Thoracic aorta (tissue), 2 donors: Measurements from ENCODE around the gene MSI2. TPM values are rescaled to one million over a fixed set of nuclear protein-coding genes. Genes with fewer than 3 reads are reported as not detected.

ENCODE experiments used
- ATAC-seq: fragments of 150-250 bp; one replicate; pipeline ENCODE4 v1.8.0; 2017; ENCODE audit warnings: low read depth; ENCODE audit not compliant: insufficient number of reproducible peaks, low FRiP score
- DNase-seq: peaks from one replicate; pipeline ENCODE4 v3.0.0-alpha.2; 2020; ENCODE audit warnings: low spot score
- H3K27ac ChIP-seq, 2 donors: fragments of 200-600 bp; sonication (generic); 1 replicate in 1 of 2; 2 replicates in 1 of 2; pipeline ENCODE4 v1.5.1; 2016; ENCODE audit warnings: mild to moderate bottlenecking in 2 of 2, moderate library complexity in 2 of 2
- H3K27me3 ChIP-seq: fragments of 200-600 bp; sonication (generic); replicated peaks from 2 replicates; pipeline ENCODE4 v1.6.0; 2016; ENCODE audit warnings: mild to moderate bottlenecking; ENCODE audit not compliant: insufficient read depth
- H3K36me3 ChIP-seq: fragments of 200-600 bp; sonication (generic); one replicate; pipeline ENCODE4 v1.5.1; 2016
- H3K4me1 ChIP-seq, 2 donors: fragments of 200-600 bp; sonication (generic); 1 replicate in 1 of 2; 2 replicates in 1 of 2; pipeline versions ENCODE4 v1.5.1 to v1.6.0; 2016; ENCODE audit warnings: low read depth in 2 of 2, mild to moderate bottlenecking in 1 of 2; ENCODE audit not compliant: control insufficient read depth in 1 of 2
- H3K4me3 ChIP-seq: fragments of 200-600 bp; sonication (generic); 2 replicates; pipeline ENCODE4 v1.5.1; 2016; ENCODE audit warnings: mild to moderate bottlenecking
- H3K9me3 ChIP-seq: fragments of 200-600 bp; sonication (generic); 2 replicates; pipeline ENCODE4 v1.5.1; 2016
- total RNA-seq, 2 donors: library from RNA; depleted of rRNA; stranded (reverse); fragments of >200 nt; gene quantifications; one replicate each; pipeline versions ENCODE4 v1.1.0 to v1.2.3, GENCODE V29; 2016
- TF ChIP-seq, protein P1 (sequence below): fragments of 200-600 bp; sonication (generic); IDR thresholded peaks from one replicate; pipeline ENCODE4 v1.5.1; 2019; ENCODE audit warnings: antibody characterized with exemption

The MSI2 gene
- total RNA-seq, 2 donors from 2014 or later = 32.1 to 46.2 TPM

DNA sequence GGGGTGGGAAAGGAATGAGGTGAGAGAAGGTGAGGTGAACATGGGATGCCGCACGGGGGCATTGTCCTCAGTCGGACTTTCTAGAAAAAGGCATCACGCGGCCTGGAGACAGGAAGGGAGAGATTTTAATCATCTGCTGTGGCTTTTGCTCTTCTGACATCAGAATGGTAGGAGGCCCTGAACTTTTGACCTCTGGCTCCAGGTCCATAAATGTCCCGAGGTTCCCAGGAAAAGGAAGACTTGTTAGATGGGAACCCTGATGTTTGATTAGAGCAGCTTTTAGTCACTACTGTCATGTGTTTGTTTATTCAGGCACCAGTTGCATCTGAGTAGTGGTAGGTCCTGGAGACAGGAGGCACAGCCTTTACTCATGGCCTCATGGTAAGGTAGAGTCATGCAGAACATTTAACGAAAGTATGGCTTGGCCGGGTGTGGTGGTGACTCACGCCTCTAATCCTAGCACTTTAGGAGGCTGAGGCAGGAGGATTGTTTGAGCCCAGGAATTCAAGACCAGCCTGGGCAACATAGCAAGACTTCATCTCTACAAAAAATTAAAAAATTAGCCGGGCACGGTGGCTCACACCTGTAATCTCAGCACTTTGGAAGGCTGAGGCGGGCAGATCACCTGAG lies 203.1 kb downstream of the MSI2 start:
- Histone ChIP-seq H3K27me3 (no peaks in the 10 kb centered on the region), H3K36me3 (no peaks in the 10 kb centered on the region), H3K4me3 (no peak overlapping the region), H3K27ac (no peak overlapping the region), H3K9me3 (no peaks in the 10 kb centered on the region), H3K4me1 (peaks cover 0 to 18% of the 10 kb centered on the region in 2 donors)
- DNase-seq (no peak), ATAC-seq (no peak)
- TF ChIP-seq, protein P1, sequence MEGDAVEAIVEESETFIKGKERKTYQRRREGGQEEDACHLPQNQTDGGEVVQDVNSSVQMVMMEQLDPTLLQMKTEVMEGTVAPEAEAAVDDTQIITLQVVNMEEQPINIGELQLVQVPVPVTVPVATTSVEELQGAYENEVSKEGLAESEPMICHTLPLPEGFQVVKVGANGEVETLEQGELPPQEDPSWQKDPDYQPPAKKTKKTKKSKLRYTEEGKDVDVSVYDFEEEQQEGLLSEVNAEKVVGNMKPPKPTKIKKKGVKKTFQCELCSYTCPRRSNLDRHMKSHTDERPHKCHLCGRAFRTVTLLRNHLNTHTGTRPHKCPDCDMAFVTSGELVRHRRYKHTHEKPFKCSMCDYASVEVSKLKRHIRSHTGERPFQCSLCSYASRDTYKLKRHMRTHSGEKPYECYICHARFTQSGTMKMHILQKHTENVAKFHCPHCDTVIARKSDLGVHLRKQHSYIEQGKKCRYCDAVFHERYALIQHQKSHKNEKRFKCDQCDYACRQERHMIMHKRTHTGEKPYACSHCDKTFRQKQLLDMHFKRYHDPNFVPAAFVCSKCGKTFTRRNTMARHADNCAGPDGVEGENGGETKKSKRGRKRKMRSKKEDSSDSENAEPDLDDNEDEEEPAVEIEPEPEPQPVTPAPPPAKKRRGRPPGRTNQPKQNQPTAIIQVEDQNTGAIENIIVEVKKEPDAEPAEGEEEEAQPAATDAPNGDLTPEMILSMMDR = no peak

DNA sequence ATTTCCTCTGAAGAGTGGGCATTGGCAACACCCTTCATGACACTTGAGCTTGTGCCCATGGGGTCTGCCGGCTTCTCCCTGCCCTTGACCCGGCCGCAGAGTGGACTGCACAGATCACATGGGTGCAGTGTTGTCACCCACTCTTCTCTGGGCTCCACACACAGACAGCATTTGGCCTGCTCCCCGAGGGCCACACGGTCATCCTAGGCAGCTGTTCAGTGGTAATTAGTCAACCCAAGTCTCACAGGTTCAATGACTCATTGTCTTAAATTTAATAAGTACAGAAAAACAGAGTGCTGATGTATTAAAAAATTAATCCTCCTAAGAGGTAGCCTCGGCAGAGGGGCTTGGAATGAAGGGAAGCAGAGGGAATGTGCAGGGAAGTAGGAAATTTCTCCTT lies 204.8 kb downstream of the MSI2 start:
- Histone ChIP-seq H3K4me3 (no peak overlapping the region), H3K36me3 (no peaks in the 10 kb centered on the region), H3K27me3 (no peaks in the 10 kb centered on the region), H3K27ac (no peak overlapping the region), H3K9me3 (no peaks in the 10 kb centered on the region), H3K4me1 (peaks cover 0 to 26% of the 10 kb centered on the region in 2 donors)
- ATAC-seq (no peak), DNase-seq (no peak)
- TF ChIP-seq, protein P1 = no peak

DNA sequence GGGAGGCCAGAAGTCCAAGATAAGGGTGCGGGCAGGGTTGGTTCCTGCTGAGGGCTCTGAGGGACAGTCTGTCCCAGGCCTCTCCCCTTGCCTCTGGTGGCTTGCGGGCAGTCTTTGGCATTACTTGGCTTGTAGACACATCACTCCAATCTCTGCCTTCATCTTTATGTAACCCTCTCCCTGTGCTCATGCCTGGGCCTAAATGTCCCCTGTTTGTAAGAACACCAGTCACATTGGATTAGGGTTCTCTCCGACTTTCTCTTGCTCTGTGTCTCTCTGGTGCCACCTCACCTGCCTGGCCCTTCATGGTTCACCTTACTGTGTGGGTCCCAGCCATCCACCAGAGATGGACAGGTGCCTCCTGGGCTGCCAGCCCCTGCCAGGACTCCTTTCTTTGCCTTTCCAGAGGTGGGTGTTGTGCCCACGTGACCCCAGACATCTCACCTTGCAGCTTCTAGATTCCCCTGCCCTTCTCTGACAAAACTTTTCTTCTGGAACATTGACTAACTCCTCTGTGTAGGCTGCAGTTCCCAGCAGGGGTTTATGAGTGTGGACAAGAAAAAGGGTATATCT lies 205.8 kb downstream of the MSI2 start:
- peak; percentile 40 for ATAC-seq
- no peaks in the 10 kb centered on the region for H3K9me3 ChIP-seq
- no peaks in the 10 kb centered on the region for H3K36me3 ChIP-seq
- peaks cover 0 to 22% of the 10 kb centered on the region in 2 donors for H3K4me1 ChIP-seq
- H3K4me3 ChIP-seq = no peak overlapping the region
- H3K27me3 ChIP-seq = no peaks in the 10 kb centered on the region
- no peak overlapping the region for H3K27ac ChIP-seq
- TF ChIP-seq, protein P1 = no peak
- no peak for DNase-seq

DNA sequence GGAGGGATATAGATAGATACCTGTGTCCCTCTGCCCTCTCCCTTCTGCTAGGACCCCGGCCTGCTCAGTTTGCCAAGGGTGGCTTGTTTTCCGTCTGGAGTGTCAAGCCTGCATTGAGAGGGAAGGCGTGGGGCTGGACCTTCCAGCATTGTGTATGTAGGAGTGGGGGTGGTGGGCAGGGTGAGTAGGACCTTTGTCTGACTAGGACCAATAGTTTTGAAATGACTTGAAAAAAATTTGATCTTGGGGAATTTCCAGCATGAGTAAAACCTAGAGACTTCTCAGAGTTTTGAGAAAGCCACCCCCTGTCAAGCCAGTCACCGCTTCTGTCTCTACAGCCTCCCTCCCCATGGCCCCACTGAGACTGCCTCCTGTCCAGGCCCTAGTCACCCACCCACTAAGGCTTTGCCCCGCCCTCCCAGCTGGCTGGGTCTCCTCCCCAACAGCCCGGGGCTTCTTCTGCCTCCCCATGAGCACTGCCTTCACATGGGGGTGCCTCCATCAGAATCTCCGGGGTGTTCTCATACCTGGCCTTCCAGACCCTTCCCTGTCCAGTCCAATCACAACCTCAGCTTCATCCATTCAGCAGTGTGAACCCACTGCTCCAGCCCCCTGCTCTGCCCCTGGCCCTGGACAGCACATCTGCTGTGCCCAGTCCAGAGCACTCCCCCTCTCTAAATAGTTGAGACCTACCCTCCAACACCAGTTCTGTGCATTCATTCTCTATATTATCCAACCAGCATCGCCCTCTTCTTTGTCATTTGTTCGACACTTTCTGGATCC lies 207.0 kb downstream of the MSI2 start:
- ATAC-seq = no peak
- no peak overlapping the region for H3K27ac ChIP-seq

More for the DNA sequence above, 207.0 kb downstream of the MSI2 start:
- Histone ChIP-seq H3K9me3 (no peaks in the 10 kb centered on the region), H3K4me3 (no peak overlapping the region), H3K27me3 (no peaks in the 10 kb centered on the region), H3K4me1 (peaks cover 0 to 22% of the 10 kb centered on the region in 2 donors), H3K36me3 (no peaks in the 10 kb centered on the region)
- DNase-seq = no peak
- TF ChIP-seq, protein P1 = no peak
